Suprapubic skin (tissue), 4 donors: Measurements from ENCODE around the gene CIB4. TPM values are rescaled to one million over a fixed set of nuclear protein-coding genes. Genes with fewer than 3 reads are reported as not detected.

Experiments
- DNase-seq, 2 donors: peaks; one replicate each; pipeline ENCODE4 v3.0.0-alpha.2; 2019; ENCODE audit warnings: low spot score in 2 of 2
- H3K27ac ChIP-seq: fragments of 200-600 bp; sonication (generic); one replicate; pipeline ENCODE4 v1.5.1; 2019
- H3K27me3 ChIP-seq: fragments of 200-600 bp; sonication (generic); one replicate; pipeline ENCODE4 v1.5.1; 2019
- H3K36me3 ChIP-seq: fragments of 200-600 bp; sonication (generic); one replicate; pipeline ENCODE4 v1.5.1; 2019
- H3K4me1 ChIP-seq: fragments of 200-600 bp; sonication (generic); one replicate; pipeline ENCODE4 v1.5.1; 2019
- H3K4me3 ChIP-seq: fragments of 200-600 bp; sonication (generic); one replicate; pipeline ENCODE4 v1.5.1; 2019; ENCODE audit warnings: mild to moderate bottlenecking
- H3K9me3 ChIP-seq: fragments of 200-600 bp; sonication (generic); one replicate; pipeline ENCODE4 v1.5.1; 2019
- CTCF ChIP-seq, 2 donors: fragments of 200-600 bp in 1 of 2; fragments of 450-650 bp in 1 of 2; sonication (generic) in 1 of 2; IDR thresholded peaks; one replicate each; pipeline ENCODE4 v1.5.1; 2016 to 2019; ENCODE audit warnings: antibody characterized with exemption in 2 of 2, mild to moderate bottlenecking in 1 of 2, moderate library complexity in 1 of 2
- EP300 ChIP-seq: sonication (generic); formaldehyde crosslinking; IDR thresholded peaks from one replicate; pipeline ENCODE4 v1.6.1; 2017; ENCODE audit warnings: antibody characterized with exemption
- POLR2A ChIP-seq, 2 donors: fragments of 450-650 bp; IDR thresholded peaks; one replicate each; pipeline ENCODE4 v1.6.1; 2017; ENCODE audit warnings: antibody characterized with exemption in 2 of 2, mild to moderate bottlenecking in 2 of 2, moderate library complexity in 2 of 2
- POLR2AphosphoS5 ChIP-seq, 3 donors: sonication (generic); formaldehyde crosslinking; IDR thresholded peaks; one replicate each; pipeline ENCODE4 v1.6.1; 2017; ENCODE audit warnings: antibody characterized with exemption in 3 of 3
- WGBS: methylation state at CpG from one replicate; pipeline ENCODE4 v1.1.5; 2018; 5-methylcytosine and 5-hydroxymethylcytosine counted together
- total RNA-seq, 4 donors: library from RNA; depleted of rRNA; stranded (reverse); fragments of >200 nt; gene quantifications; one replicate each; pipeline ENCODE4 v1.1.0, GENCODE V29; 2016

CIB4 gene
- total RNA-seq, 4 donors from 2014 or later = not detected

GRCh38 chr2:26651470-26651771, 10.3 kb upstream of the CIB4 start:
- H3K36me3 ChIP-seq = no peaks in the 10 kb centered on the region
- TF ChIP-seq CTCF (IDR thresholded peaks at IDR 0.05) = no peak
- TF ChIP-seq EP300 = no peak
- no peak for TF ChIP-seq POLR2A (IDR thresholded peaks at IDR 0.05)
- TF ChIP-seq POLR2AphosphoS5 (IDR thresholded peaks at IDR 0.05) = no peak
- peaks cover 5% of the 10 kb centered on the region for H3K4me1 ChIP-seq
- no peaks in the 10 kb centered on the region for H3K9me3 ChIP-seq
- peak in 1 of 2 donors; percentile 8 for DNase-seq
- H3K27ac ChIP-seq = peak overlapping the region; percentile 11
- WGBS = 96% methylated on average over 6 of the region's 7 CpGs
- H3K4me3 ChIP-seq = no peak overlapping the region
- peaks cover 7% of the 10 kb centered on the region for H3K27me3 ChIP-seq

- H3K27ac ChIP-seq = no peak overlapping the region
- H3K36me3 ChIP-seq = no peaks in the 10 kb centered on the region
- peak in 1 of 2 donors; percentile 48 for DNase-seq
- peaks cover 11% of the 10 kb centered on the region for H3K27me3 ChIP-seq
- H3K4me1 ChIP-seq = peaks cover 5% of the 10 kb centered on the region
- no peak overlapping the region for H3K4me3 ChIP-seq
- no peaks in the 10 kb centered on the region for H3K9me3 ChIP-seq
- WGBS = 76% methylated on average over 12 of the region's 12 CpGs
- TF ChIP-seq POLR2A (IDR thresholded peaks at IDR 0.05) (no peak), EP300 (no peak), POLR2AphosphoS5 (IDR thresholded peaks at IDR 0.05) (no peak), CTCF (IDR thresholded peaks at IDR 0.05) (no peak)
Observed at GRCh38 chr2:26650713-26651469, 9.7 kb upstream of the CIB4 start.

GRCh38 chr2:26649992-26650712, 9.0 kb upstream of the CIB4 start:
- Histone ChIP-seq H3K9me3 (no peaks in the 10 kb centered on the region), H3K36me3 (no peaks in the 10 kb centered on the region), H3K4me1 (peaks cover 5% of the 10 kb centered on the region), H3K4me3 (no peak overlapping the region), H3K27me3 (peaks cover 13% of the 10 kb centered on the region), H3K27ac (no peak overlapping the region)
- TF ChIP-seq EP300 (no peak), POLR2AphosphoS5 (IDR thresholded peaks at IDR 0.05) (no peak), CTCF (IDR thresholded peaks at IDR 0.05) (no peak), POLR2A (IDR thresholded peaks at IDR 0.05) (no peak)
- DNase-seq = peak in 1 of 2 donors; percentile 50
- 75% methylated on average over 12 of the region's 12 CpGs for WGBS

GRCh38 chr2:26649322-26649721, 8.2 kb upstream of the CIB4 start:
- peaks cover 5% of the 10 kb centered on the region for H3K4me1 ChIP-seq
- no peaks in the 10 kb centered on the region for H3K36me3 ChIP-seq
- no peak overlapping the region for H3K27ac ChIP-seq
- peaks cover 17% of the 10 kb centered on the region for H3K27me3 ChIP-seq
- no peak overlapping the region for H3K4me3 ChIP-seq
- no peaks in the 10 kb centered on the region for H3K9me3 ChIP-seq
- DNase-seq = peak in 1 of 2 donors; percentile 43
- 72% methylated on average over 4 of the region's 7 CpGs for WGBS
- TF ChIP-seq CTCF (IDR thresholded peaks at IDR 0.05) = no peak

GRCh38 chr2:26648516-26648915, 7.3 kb upstream of the CIB4 start:
- Histone ChIP-seq H3K27ac (no peak overlapping the region), H3K9me3 (no peaks in the 10 kb centered on the region), H3K36me3 (no peaks in the 10 kb centered on the region), H3K4me3 (no peak overlapping the region), H3K27me3 (peaks cover 20% of the 10 kb centered on the region), H3K4me1 (peaks cover 5% of the 10 kb centered on the region)
- DNase-seq = peak in 1 of 2 donors; percentile 37
- WGBS = 89% methylated on average over 5 of the region's 6 CpGs
- TF ChIP-seq CTCF (IDR thresholded peaks at IDR 0.05) = no peak
- TF ChIP-seq EP300 = no peak
- TF ChIP-seq POLR2AphosphoS5 (IDR thresholded peaks at IDR 0.05) = no peak
- TF ChIP-seq POLR2A (IDR thresholded peaks at IDR 0.05) = no peak
